GM12891 (cell line): Measurements from ENCODE around the gene HCN4.

Experiments used
- PAX5 ChIP-seq: IDR thresholded peaks from 2 replicates; pipeline ENCODE4 v1.6.1; 2011; ENCODE audit warnings: low read length, moderate library complexity, mild to moderate bottlenecking; ENCODE audit not compliant: insufficient read depth, severe bottlenecking
- POLR2A ChIP-seq: IDR thresholded peaks from 2 replicates; pipeline ENCODE4 v1.6.1; 2011; ENCODE audit warnings: low read depth, low read length, control low read depth
- POLR2AphosphoS5 ChIP-seq: IDR thresholded peaks from 2 replicates; pipeline ENCODE4 v1.6.1; 2011; ENCODE audit warnings: low read depth, low read length, control low read depth
- SPI1 ChIP-seq: IDR thresholded peaks from 2 replicates; pipeline ENCODE4 v1.6.1; 2011; ENCODE audit warnings: low read depth, low read length, control low read depth
- TAF1 ChIP-seq: IDR thresholded peaks from 2 replicates; pipeline ENCODE4 v1.6.1; 2011; ENCODE audit warnings: low read depth, low read length, control low read depth

DNA sequence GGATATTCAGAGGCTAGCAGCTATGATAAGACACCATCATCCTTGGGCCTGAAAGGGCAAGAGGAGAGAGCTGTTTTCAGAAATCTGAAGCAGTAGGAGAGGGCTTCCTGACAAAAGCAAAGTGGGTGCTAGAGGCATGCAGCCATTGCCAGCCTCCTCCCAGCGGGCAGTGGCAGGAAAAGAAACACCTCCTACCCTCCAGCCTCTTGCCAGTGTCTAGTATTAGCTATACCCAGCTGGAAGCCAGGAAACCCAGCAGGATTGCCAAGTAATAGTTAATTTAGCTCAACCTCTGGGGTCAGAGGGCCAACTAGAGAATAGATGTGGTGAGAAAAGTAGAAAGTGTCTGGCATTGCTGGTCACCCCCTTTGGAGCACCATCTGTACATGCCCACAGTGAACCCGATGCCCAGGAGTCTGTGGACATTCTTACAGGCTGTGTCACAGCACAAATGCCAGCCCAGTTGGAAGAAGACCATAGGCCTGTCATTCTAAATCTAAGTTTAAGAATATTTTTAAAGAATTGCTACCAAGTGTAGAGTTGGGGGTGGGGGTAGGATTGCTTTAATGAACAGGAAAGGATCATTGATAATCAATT lies 85.3 kb downstream of the HCN4 start:
- TF ChIP-seq POLR2AphosphoS5 = no peak
- TF ChIP-seq PAX5 = no peak
- no peak for TF ChIP-seq SPI1
- no peak for TF ChIP-seq POLR2A
- no peak for TF ChIP-seq TAF1
